ENCODE results near the gene APBA1.
A peak's percentile ranks its signal among the peaks of the same experiment; 100 is the strongest.
"Not testable (repeated sequence)": the region's sequence is repeated elsewhere in the genome, so short reads cannot be mapped to it uniquely, and the experiment has no call there.

The APBA1 gene

DNA sequence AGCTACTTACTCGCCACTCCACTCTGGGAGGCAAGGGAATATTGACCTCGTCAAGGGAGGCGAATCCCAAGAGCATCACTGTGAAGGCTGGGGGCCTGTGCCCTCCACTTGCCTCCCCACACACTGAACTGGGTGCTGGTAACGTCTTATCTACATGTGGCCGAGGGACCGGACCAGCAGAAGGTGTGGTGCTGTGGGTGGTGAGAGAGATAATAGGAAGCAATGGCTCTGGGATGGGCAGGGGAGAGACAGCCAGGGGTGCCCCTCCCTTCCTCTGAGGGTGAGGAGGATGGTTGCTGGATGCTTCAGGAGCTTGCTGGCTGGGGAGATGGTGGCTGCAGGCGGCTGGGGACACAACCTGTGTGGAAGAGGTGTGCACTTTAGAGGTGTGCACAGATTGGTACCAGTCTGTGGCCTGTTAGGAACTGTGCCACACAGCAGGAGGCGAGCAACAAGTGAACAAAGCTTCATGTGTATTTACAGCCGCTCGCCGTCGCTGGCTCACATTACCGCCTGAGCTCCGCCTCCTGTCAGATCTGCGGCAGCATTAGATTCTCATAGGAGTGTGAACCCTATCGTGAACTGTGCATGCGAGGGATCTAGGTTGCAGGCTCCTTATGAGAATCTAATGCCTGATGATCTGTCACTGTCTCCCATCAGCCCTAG lies 246.9 kb downstream of the APBA1 start:
- H3K4me3 ChIP-seq (ENCODE audit: low read length): no peak overlapping the region
- TF ChIP-seq, protein P1, sequence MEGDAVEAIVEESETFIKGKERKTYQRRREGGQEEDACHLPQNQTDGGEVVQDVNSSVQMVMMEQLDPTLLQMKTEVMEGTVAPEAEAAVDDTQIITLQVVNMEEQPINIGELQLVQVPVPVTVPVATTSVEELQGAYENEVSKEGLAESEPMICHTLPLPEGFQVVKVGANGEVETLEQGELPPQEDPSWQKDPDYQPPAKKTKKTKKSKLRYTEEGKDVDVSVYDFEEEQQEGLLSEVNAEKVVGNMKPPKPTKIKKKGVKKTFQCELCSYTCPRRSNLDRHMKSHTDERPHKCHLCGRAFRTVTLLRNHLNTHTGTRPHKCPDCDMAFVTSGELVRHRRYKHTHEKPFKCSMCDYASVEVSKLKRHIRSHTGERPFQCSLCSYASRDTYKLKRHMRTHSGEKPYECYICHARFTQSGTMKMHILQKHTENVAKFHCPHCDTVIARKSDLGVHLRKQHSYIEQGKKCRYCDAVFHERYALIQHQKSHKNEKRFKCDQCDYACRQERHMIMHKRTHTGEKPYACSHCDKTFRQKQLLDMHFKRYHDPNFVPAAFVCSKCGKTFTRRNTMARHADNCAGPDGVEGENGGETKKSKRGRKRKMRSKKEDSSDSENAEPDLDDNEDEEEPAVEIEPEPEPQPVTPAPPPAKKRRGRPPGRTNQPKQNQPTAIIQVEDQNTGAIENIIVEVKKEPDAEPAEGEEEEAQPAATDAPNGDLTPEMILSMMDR (conservative IDR thresholded peaks at IDR 0.05; ENCODE audit: low read depth, low read length): no peak
- DNase-seq (ENCODE audit: low read depth): no peak

DNA sequence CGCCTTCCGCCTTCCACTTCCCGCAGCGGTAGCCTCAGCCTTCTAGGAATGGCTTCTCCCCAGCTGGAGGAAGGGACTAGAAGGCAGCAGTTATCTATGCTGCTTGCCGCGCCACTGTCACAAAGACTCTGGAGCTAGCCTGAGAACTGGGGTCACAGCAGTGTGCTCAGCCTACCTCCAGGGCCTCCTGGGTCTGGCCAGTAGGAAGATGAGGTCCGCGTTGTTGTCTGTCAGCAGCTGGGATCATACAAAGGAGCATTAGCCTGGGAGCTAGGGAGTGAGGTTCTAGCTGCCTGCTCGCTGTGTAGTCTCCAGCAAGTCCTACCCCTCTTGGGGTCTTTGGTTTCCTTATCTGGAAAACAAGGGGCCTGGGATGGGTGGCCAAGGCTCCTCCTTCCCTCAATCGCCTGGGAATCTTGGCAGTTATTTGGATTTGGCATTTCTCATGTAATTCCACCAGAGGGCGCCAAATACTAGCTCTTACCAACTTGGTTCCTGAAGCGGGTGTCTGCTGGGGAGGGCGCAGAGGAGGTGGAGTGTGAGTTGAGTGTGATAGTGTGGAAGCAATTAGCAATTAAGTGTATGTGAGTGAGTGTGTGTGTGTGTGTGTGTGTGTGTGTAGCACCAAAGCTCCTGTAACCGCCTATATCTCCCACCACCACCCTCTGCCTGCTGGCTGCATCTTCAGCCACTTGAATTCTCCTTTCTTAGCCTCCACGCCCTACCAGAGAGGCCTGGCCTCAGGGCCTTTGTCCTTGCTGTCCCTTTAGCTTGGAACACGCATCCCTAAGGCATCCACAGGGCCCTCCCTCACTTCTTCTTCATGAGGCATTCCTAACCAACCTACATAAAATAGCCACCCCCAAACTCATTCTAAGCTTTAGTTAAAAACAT lies 250.0 kb downstream of the APBA1 start:
- no peak overlapping the region for H3K4me3 ChIP-seq (ENCODE audit: low read length)
- TF ChIP-seq, protein P1 (conservative IDR thresholded peaks at IDR 0.05; ENCODE audit: low read depth, low read length): peak; percentile 69
- DNase-seq (ENCODE audit: low read depth): no peak

DNA sequence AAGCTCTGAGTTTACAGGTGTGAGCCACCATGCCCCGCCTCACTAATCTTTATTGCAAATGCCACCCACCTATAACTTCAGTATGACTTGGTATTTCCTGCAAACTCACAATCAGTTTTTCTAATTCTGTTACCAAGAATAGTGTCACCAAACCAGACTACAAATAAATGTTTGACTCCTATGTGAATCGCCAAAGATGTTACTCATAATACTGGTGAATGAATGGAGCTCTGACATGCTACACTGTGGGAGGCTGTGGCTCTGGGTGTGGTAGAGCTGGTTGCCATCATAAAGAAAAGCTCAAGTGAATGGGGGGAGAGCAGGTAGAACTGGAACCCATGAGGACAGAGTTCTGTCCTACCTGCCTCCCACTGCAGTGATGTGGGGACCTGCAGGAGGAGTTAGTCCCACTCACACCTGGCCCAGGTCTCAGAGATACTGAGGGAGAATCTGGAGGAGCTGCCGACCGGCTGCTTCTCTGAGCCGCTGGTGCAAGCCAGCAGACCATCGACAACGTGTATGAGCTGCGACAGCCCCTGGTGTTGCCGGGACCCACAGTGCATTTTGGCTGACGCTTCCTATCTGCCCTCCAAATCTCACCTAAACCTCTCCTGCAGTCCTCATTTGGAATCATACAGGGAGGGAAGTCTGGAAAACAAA lies 251.4 kb downstream of the APBA1 start:
- TF ChIP-seq, protein P1 (conservative IDR thresholded peaks at IDR 0.05; ENCODE audit: low read depth, low read length): no peak
- H3K4me3 ChIP-seq (ENCODE audit: low read length): no peak overlapping the region
- no peak for DNase-seq (ENCODE audit: low read depth)

DNA sequence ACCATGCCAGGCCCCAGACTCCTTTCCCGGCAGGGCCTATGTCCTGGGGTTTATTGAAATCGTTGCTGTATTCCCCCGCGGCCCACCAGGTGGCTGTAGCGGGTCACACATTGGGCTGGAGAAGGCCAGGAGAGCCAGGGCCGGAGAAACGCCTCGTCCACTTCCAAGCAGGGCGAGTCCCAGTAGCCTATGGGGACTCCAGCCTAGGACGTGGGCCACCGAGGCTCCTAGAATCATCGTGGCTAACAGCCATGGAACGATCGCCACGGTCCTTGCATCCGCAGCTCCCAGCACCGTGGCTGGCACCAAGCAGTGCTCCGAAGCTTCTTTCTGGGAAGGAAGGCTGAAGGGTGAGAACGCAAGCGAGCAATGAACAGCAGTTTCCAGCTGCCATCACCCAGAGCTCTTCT lies 259.4 kb downstream of the APBA1 start:
- TF ChIP-seq, protein P1 (conservative IDR thresholded peaks at IDR 0.05; ENCODE audit: low read depth, low read length): peak; percentile 85
- DNase-seq (ENCODE audit: low read depth): no peak
- H3K4me3 ChIP-seq (ENCODE audit: low read length): no peak overlapping the region

DNA sequence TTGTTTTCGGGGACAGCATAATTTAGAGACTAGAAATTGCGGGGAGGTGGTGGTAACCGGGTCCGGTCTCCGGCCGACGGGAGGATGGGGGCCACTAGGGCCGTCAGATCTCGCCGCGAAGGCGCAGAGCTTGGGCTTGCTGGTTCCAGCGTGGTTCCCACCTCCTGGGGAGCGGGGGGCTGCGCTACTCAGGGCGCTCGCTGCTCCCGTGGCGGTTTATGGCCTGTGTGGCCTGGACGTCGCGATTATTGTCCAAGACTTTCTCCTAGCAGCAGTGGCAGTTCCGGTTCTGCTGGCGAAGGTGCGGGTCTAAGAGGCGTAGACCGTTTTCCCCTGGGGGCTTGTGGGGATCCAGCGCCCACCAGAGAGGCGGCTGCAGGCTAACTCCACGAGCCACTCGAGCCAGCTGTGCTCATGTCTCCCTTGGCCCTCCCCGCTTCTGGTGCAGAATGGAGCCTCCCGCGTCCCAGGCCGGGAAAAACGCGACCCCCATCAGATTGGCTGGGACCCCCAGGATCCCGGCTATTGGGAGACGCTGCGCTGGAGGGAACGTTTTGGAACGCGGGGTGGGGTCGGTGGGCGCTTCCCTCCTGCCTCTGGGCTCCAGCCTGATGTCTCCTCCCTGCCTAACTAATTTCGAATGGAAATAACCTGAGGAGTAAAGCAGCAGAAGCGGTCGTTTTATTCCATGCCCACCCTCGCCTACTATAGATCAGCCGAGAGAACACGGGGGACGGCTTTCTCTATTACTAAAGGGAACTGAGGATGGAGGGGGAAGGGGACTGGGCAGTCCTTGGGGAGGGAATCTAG lies 260.0 kb downstream of the APBA1 start:
- H3K4me3 ChIP-seq (ENCODE audit: low read length): no peak overlapping the region

DNA sequence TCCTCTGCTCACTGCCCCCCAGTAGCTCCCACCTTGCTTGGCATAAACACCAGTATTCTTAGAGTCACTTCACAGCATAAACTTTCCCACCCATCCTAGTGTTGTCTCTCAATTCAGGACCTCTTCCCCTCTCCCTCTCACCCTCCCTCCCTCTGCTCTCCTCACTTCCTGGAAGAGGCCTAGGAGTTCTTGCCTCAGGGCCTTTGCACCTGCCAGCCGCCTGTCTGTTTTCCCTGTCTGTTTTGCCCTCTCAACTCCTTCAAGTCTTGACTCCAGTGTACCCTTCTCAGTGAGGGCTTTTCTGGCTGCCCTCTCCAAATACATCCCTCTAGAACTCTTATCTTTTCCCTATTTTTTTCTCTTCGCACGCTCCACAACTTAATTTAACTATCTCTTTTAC lies 260.9 kb downstream of the APBA1 start:
- no peak for DNase-seq (ENCODE audit: low read depth)
- TF ChIP-seq, protein P1 (conservative IDR thresholded peaks at IDR 0.05; ENCODE audit: low read depth, low read length): no peak
- H3K4me3 ChIP-seq (ENCODE audit: low read length): no peak overlapping the region

More for the DNA sequence above, 260.0 kb downstream of the APBA1 start:
- TF ChIP-seq, protein P1 (conservative IDR thresholded peaks at IDR 0.05; ENCODE audit: low read depth, low read length): no peak
- DNase-seq (ENCODE audit: low read depth): no peak

DNA sequence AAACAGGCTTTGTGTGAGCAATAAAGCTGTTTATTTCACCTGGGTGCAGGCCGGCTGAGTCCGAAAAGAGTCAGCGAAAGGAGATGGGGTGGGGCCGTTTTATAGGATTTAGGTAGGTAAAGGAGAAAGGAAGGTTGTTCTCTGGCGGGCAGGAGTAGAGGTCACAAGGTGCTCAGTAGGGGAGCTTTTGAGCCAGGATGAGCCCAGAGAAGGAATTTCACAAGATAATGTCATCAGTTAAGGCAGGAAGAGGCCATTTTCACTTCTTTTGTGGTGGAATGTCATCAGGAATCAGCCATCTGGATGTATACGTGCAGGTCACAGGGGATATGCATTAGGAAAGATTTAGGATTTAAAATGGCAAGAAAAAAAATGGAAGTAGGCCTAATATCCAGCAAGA lies 262.2 kb downstream of the APBA1 start:
- DNase-seq (ENCODE audit: low read depth); H3K4me3 ChIP-seq (ENCODE audit: low read length): not testable (repeated sequence)
